Vagina (tissue), 2 donors: ENCODE results near the gene SBF2. TPM values are rescaled to one million over a fixed set of nuclear protein-coding genes. Genes with fewer than 3 reads are reported as not detected.

Experiments used
- DNase-seq, 2 donors: peaks; one replicate each; pipeline ENCODE4 v3.0.0-alpha.2; 2017; ENCODE audit errors: extremely low spot score in 2 of 2
- H3K27ac ChIP-seq: fragments of 200-600 bp; sonication (generic); one replicate; pipeline ENCODE4 v1.5.1; 2019
- H3K27me3 ChIP-seq: fragments of 200-600 bp; sonication (generic); one replicate; pipeline ENCODE4 v1.5.1; 2019
- H3K36me3 ChIP-seq, 2 donors: fragments of 200-600 bp; sonication (generic); one replicate each; pipeline ENCODE4 v1.5.1; 2017 to 2019
- H3K4me1 ChIP-seq: fragments of 200-600 bp; sonication (generic); one replicate; pipeline ENCODE4 v1.5.1; 2019
- H3K4me3 ChIP-seq, 2 donors: fragments of 200-600 bp; sonication (generic); 1 replicate in 1 of 2; 2 replicates in 1 of 2; pipeline ENCODE4 v1.5.1; 2016 to 2019
- H3K9me3 ChIP-seq: fragments of 200-600 bp; sonication (generic); one replicate; pipeline ENCODE4 v1.5.1; 2019
- CTCF ChIP-seq, 3 experiments: fragments of 450-650 bp in 2 of 3; fragments of 200-600 bp in 1 of 3; sonication (generic) in 1 of 3; IDR thresholded peaks; one replicate each; pipeline ENCODE4 v1.5.1; 2017 to 2019; ENCODE audit warnings: antibody characterized with exemption in 3 of 3, mild to moderate bottlenecking in 2 of 3, moderate library complexity in 2 of 3
- POLR2A ChIP-seq, 2 donors: fragments of 450-650 bp; IDR thresholded peaks; one replicate each; pipeline ENCODE4 v1.6.1; 2017; ENCODE audit warnings: antibody characterized with exemption in 2 of 2, mild to moderate bottlenecking in 2 of 2, moderate library complexity in 2 of 2
- POLR2AphosphoS5 ChIP-seq, 2 donors: sonication (generic); formaldehyde crosslinking; IDR thresholded peaks; one replicate each; pipeline ENCODE4 v1.9.0; 2017; ENCODE audit warnings: antibody characterized with exemption in 2 of 2, mild to moderate bottlenecking in 2 of 2, low read depth in 1 of 2; ENCODE audit not compliant: insufficient read depth in 1 of 2
- intact Hi-C: fragments of 100-400 bp; cut with DNase I; formaldehyde crosslinking; loops from one replicate; pipeline ENCODE4 v1.15.1; 2023
- total RNA-seq: library from RNA; depleted of rRNA; stranded (reverse); fragments of >200 nt; gene quantifications from one replicate; pipeline ENCODE4 v1.2.3, GENCODE V29; 2016

Gene SBF2
- total RNA-seq, 1 donor from 2014 or later: 69.5 TPM

DNA sequence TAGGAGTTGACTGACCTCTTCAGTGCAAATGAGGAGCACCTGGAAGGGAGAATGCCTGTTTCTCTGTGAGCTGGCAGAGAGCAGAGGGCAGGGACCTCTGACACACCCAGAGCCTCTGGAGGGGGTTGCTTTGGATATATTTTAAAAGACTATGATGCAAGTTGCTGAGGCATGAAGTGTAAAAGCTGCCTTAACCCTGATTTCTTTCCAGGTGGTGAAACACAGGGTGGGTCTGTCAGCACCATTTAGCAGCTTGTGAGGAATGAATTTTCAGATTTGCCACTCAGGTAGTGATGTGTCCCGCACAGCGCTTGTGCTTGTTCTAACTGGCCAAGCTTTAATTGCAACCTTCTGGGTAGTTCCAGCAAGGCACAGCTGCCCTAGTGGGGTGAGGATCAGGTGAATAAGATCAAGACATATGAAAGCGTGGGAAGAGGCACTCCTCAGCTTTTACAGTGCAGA is 540.0 kb downstream of the SBF2 start:
- no peak for DNase-seq
- peaks cover 50% of the 10 kb centered on the region for H3K4me1 ChIP-seq
- peak in 1 of 2 donors; percentile 84 for TF ChIP-seq POLR2AphosphoS5 (IDR thresholded peaks at IDR 0.05; ENCODE audit: insufficient read depth in 1 of 2, low read depth in 1 of 2)
- no peak for TF ChIP-seq POLR2A (IDR thresholded peaks at IDR 0.05)
- no peak overlapping the region for H3K4me3 ChIP-seq
- intact Hi-C loops: loop anchor here (10.0 kb wide), 1 partner anchor 139 kb away; no protein-coding TSS in a partner anchor
- H3K27ac ChIP-seq: peak overlapping the region; percentile 80
- H3K27me3 ChIP-seq: no peaks in the 10 kb centered on the region
- no peaks in the 10 kb centered on the region for H3K9me3 ChIP-seq
- H3K36me3 ChIP-seq: peaks cover 0 to 17% of the 10 kb centered on the region in 2 donors

GRCh38 chr11:9753021-9753420 is 541.0 kb downstream of the SBF2 start:
- H3K27ac ChIP-seq: peak overlapping the region; percentile 80
- peaks cover 47% of the 10 kb centered on the region for H3K4me1 ChIP-seq
- H3K36me3 ChIP-seq: peaks cover 0 to 18% of the 10 kb centered on the region in 2 donors
- no peak overlapping the region for H3K4me3 ChIP-seq
- intact Hi-C loops: loop anchor here (10.0 kb wide), 1 partner anchor 138 kb away; no protein-coding TSS in a partner anchor
- H3K27me3 ChIP-seq: no peaks in the 10 kb centered on the region
- no peak for DNase-seq
- H3K9me3 ChIP-seq: no peaks in the 10 kb centered on the region
- TF ChIP-seq CTCF (IDR thresholded peaks at IDR 0.05) (no peak), POLR2AphosphoS5 (IDR thresholded peaks at IDR 0.05; ENCODE audit: insufficient read depth in 1 of 2, low read depth in 1 of 2) (no peak), POLR2A (IDR thresholded peaks at IDR 0.05) (no peak)

GRCh38 chr11:9752091-9752490 is 541.9 kb downstream of the SBF2 start:
- DNase-seq: no peak
- intact Hi-C loops: loop anchor here (10.0 kb wide), 1 partner anchor 137 kb away; no protein-coding TSS in a partner anchor
- no peaks in the 10 kb centered on the region for H3K27me3 ChIP-seq
- no peak overlapping the region for H3K4me3 ChIP-seq
- TF ChIP-seq POLR2A (IDR thresholded peaks at IDR 0.05) (no peak), POLR2AphosphoS5 (IDR thresholded peaks at IDR 0.05; ENCODE audit: insufficient read depth in 1 of 2, low read depth in 1 of 2) (no peak), CTCF (IDR thresholded peaks at IDR 0.05) (no peak)
- peaks cover 0 to 18% of the 10 kb centered on the region in 2 donors for H3K36me3 ChIP-seq
- peaks cover 38% of the 10 kb centered on the region for H3K4me1 ChIP-seq
- H3K9me3 ChIP-seq: no peaks in the 10 kb centered on the region
- no peak overlapping the region for H3K27ac ChIP-seq

DNA sequence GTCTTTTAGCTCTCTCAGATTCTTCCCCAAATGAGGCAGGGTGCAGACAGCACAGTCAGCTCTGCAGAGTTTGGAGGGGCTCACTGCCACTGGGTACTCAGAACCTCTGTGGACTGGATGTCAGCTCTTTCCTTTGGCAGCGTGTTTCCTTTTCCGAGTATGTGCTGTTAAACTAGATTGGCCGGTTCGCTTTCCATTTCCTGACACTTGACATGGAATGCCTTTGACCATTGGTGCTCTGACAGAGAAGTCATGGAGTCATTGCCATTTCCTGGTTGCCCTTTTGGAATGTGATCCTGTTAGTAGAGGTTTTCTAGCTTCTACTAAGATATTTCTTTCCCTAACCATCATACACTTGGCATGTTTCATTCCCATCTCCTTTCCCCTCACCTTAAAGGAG is 543.5 kb downstream of the SBF2 start:
- Histone ChIP-seq H3K27me3 (no peaks in the 10 kb centered on the region), H3K9me3 (no peaks in the 10 kb centered on the region), H3K4me1 (peaks cover 23% of the 10 kb centered on the region), H3K4me3 (no peak overlapping the region), H3K36me3 (peaks cover 0 to 24% of the 10 kb centered on the region in 2 donors), H3K27ac (peak overlapping the region; percentile 22)
- no peak for TF ChIP-seq POLR2AphosphoS5 (IDR thresholded peaks at IDR 0.05; ENCODE audit: insufficient read depth in 1 of 2, low read depth in 1 of 2)
- TF ChIP-seq POLR2A (IDR thresholded peaks at IDR 0.05): no peak
- TF ChIP-seq CTCF (IDR thresholded peaks at IDR 0.05): no peak
- intact Hi-C loops: loop anchor here (10.0 kb wide), 1 partner anchor 136 kb away; no protein-coding TSS in a partner anchor
- DNase-seq: no peak

DNA sequence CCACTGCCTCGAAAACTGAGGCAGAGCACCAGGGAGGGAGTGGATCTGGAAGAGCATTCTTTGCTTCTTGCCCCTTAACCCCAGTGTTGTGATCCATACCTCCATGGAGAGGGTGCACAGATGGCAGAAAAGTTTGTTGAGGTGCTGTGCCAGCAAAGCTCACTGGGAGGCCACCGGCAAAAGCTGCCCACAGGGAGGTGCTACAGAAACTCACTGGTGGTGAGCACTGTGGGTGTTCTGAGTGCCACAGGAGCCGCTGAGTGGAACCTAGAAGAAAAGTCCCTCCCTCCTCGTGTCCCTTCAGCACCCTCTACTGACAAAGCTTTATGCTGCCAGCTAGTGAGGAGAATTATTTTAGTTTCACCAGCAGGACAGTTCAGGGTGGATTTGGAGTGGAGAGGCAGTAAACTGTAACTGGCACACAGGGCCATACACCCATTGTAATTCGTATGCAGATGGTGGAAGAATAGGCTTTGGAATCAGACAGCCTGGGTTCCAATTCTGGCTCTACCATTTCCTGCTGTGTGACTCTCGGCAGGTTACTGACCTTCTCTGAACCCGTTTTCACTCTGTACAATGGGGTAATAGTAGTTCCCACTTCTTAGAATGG is 545.6 kb downstream of the SBF2 start:
- intact Hi-C loops: no loop called here
- DNase-seq: no peak
- no peak overlapping the region for H3K4me3 ChIP-seq
- H3K36me3 ChIP-seq: peaks cover 0 to 24% of the 10 kb centered on the region in 2 donors
- TF ChIP-seq POLR2A (IDR thresholded peaks at IDR 0.05) (no peak), POLR2AphosphoS5 (IDR thresholded peaks at IDR 0.05; ENCODE audit: insufficient read depth in 1 of 2, low read depth in 1 of 2) (peak in 1 of 2 donors; percentile 25)
- H3K9me3 ChIP-seq: no peaks in the 10 kb centered on the region
- H3K4me1 ChIP-seq: peaks cover 5% of the 10 kb centered on the region
- H3K27ac ChIP-seq: peak overlapping the region; percentile 7
- no peaks in the 10 kb centered on the region for H3K27me3 ChIP-seq

DNA sequence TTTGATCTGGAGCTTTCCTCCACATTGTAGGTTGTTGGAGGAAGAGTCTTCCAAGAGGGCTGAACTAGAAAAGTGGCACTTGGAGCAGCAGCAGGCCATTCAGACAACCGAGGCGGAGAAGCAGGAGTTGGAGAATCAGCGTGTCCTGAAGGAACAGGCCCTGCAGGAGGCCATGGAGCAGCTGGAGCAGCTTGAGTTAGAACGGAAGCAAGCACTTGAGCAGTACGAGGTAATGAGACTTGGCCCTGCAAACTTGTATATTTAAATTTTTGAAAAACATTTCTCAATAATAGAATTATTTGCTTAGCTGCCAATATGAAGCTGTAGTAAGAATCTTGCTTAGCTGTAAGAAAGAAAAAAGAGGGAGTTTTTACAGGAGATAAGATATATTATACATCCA is 546.2 kb downstream of the SBF2 start:
- H3K4me1 ChIP-seq: no peaks in the 10 kb centered on the region
- DNase-seq: no peak
- H3K4me3 ChIP-seq: no peak overlapping the region
- TF ChIP-seq POLR2AphosphoS5 (IDR thresholded peaks at IDR 0.05; ENCODE audit: insufficient read depth in 1 of 2, low read depth in 1 of 2) (no peak), CTCF (IDR thresholded peaks at IDR 0.05) (no peak), POLR2A (IDR thresholded peaks at IDR 0.05) (no peak)
- H3K36me3 ChIP-seq: peaks cover 0 to 24% of the 10 kb centered on the region in 2 donors
- peak overlapping the region; percentile 7 for H3K27ac ChIP-seq
- intact Hi-C loops: no loop called here
- H3K9me3 ChIP-seq: no peaks in the 10 kb centered on the region
- no peaks in the 10 kb centered on the region for H3K27me3 ChIP-seq
